GM10248 (cell line): ENCODE measurements around the gene PRR7.

ENCODE experiments used
- CTCF ChIA-PET: fragments of 300-600 bp; sonication (Branson Sonifier 250); formaldehyde crosslinking; extraction: SDS; loops from one replicate; lab custom pipeline; 2021; ENCODE audit warnings: antibody characterized with exemption; lab: Yijun Ruan, JAX
- POLR2A ChIA-PET: fragments of 350-650 bp; sonication (Branson Sonifier 250); formaldehyde crosslinking; extraction: SDS; loops from one replicate; lab custom pipeline; 2020; ENCODE audit warnings: antibody characterized with exemption; lab: Yijun Ruan, JAX
- DNase-seq: peaks from one replicate; pipeline ENCODE4 v3.0.0; 2012; ENCODE audit errors: extremely low spot score
- CTCF ChIP-seq: IDR thresholded peaks from 2 replicates; pipeline ENCODE4 v1.5.1; 2012; ENCODE audit warnings: mild to moderate bottlenecking, low read depth; ENCODE audit errors: extremely low read depth, missing control alignments, control extremely low read depth

Gene PRR7

GRCh38 chr5:177474846-177475562 is 28.4 kb downstream of the PRR7 start:
- DNase-seq: no peak
- ChIA-PET CTCF (interaction anchor here (1.7 to 7.1 kb wide), 3 partner anchors 19 to 165 kb away, joined by 6 to 59 read pairs (median 18); no protein-coding TSS in a partner anchor), POLR2A (interaction anchor here (1.0 kb wide), 1 partner anchor 15 kb away, joined by 3 read pairs; no protein-coding TSS in a partner anchor)
- no peak for TF ChIP-seq CTCF

- DNase-seq: no peak
- POLR2A ChIA-PET: interaction anchor here (1.0 kb wide), 2 partner anchors 16 to 50 kb away, joined by 3 to 7 read pairs; no protein-coding TSS in a partner anchor
- CTCF ChIA-PET: interaction anchor here (1.0 to 7.1 kb wide), 7 partner anchors 14 to 166 kb away, joined by 3 to 59 read pairs (median 10); no protein-coding TSS in a partner anchor
- no peak for TF ChIP-seq CTCF
Observed at GRCh38 chr5:177475563-177476427, 29.2 kb downstream of the PRR7 start.

DNA sequence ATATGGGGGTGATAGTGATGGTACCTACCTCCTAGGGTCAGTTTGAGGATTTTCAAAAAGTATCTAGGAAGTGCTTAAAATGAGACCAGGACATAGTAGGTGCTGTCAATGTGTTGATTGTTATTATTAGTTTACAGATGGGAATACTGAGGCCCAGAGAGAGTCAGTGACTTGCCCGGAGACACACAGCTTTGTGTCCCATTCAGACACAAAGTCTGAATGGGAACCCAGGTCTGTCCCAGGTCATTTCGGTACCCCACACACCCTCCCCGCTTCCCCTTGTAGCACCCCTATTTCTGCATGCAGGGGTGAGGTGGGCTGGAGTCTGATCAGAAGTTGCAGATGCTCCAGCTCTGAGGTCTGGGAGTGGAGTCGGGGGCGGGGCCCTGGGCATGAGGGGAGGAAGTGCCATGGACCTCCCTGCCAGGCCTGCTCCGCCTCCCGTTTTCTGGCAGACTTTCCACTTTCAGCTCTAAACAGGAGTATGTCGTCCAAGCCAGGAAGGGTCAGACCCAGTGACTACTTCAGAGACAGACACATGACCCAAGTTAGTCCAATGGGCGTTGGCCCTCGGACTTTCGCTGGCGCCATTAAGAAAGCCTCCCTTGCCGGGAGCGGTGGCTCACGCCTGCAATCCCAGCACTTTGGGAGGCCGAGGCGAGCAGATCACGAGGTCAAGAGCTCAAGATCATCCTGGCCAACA is 30.1 kb downstream of the PRR7 start:
- CTCF ChIA-PET: interaction anchor here (0.9 to 7.1 kb wide), 13 partner anchors 10 to 405 kb away, joined by 3 to 59 read pairs (median 7); no protein-coding TSS in a partner anchor
- TF ChIP-seq CTCF: no peak
- POLR2A ChIA-PET: interaction anchor here (0.6 to 1.0 kb wide), 2 partner anchors 51 to 136 kb away, joined by 4 to 7 read pairs; no protein-coding TSS in a partner anchor
- DNase-seq: no peak

DNA sequence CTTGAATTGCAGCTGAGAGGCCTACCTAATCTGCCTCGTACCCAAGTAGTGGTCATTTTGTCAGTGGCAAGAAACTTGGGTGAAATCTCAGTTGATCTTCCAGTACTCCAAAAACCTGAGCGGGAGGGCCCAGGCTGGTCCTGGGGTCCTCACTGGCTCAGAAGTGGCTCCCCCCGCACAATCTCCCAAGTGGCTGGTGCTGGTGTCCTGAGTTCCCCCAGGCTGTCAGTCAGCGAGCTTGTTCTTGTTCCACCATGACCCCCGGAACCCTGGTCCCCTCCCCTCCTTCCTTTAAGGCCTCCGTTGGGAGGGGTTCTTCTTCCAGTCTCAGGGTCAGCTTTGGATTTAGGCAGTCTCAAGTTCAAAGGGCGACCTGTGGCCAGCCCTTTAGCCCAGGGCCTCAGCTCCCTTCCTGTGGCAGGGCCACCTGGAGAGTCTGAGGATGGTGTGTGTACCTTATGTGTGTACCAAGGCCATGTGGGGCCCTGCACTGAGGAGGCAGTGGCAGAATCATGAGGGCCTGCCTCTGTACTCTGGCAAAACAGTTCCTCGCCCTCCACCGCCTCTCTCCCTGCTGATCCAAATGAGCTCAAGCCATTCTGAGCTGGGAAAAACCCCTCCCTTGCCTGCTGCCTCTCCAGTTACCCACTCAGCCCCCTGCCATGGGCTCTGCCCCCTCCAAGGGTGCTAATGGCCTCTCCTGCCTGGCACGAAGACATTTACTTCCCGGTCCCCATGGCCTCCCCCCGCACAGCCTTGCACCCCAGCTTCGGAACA is 31.3 kb downstream of the PRR7 start:
- no peak for TF ChIP-seq CTCF
- POLR2A ChIA-PET: interaction anchor here (0.7 kb wide), 1 partner anchor 345 kb away, joined by 4 read pairs; no protein-coding TSS in a partner anchor
- CTCF ChIA-PET: interaction anchor here (0.9 to 7.1 kb wide), 16 partner anchors 9 to 406 kb away, joined by 3 to 59 read pairs (median 7); partner anchors contain the start of genes LMAN2 and PDLIM7
- DNase-seq: no peak

DNA sequence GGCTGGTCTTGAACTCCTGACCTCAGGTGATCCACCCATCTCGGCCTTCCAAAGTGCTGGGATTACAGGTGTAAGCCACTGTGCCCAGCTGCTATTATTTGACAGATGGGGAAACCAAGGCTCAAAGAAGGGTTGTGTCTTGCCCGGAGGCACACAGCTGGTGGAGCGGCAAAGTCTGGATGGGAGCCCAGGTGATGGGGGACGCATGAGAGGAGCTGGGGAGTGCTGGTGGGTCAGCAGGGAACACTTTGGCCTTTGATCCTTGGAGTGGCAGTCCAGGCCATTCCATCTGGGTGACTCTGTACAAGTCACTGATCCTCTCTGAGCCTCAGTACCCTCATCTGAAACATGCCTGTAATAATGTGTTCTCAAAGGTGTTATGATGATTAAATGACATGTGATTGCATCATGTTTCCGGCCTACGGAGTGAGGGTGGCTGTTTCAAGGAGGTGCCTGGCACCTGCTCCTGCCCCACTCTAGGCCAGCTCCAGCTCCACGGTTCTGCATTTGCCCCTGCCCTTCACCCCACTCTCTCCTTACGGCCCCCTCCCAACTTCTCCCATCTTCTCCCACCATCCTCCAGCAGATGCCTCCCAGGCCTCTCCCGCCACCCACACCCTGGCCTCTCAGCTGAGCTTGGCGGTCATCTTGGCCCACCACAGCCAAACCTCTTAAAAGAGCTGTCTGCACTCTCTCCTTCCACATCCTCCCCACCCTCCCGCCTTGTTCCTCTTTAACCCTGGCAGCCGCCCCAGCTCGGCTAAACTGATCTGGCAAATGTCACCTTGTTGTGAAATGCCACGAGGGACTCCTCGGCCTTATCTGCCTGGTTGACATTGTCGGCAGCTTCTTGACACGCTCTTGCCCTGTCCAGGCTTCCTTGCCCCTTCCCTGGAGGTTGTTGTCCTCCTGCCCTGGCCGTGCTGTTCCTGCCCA is 32.4 kb downstream of the PRR7 start:
- ChIA-PET CTCF (interaction anchor here (0.7 to 7.1 kb wide), 14 partner anchors 8 to 161 kb away, joined by 3 to 59 read pairs (median 7); partner anchors contain the start of genes LMAN2 and PDLIM7), POLR2A (interaction anchor here (0.6 kb wide), 1 partner anchor 8 kb away, joined by 6 read pairs; no protein-coding TSS in a partner anchor)
- DNase-seq: peak; percentile 35
- TF ChIP-seq CTCF: no peak
